ENCODE data around the gene FHIT. TPM values are rescaled to one million over a fixed set of nuclear protein-coding genes. Genes with fewer than 3 reads are reported as not detected.

FHIT gene
- total and polyA plus RNA-seq, 9 donors: 5.1 to 11.8 (median 9.5) TPM

DNA sequence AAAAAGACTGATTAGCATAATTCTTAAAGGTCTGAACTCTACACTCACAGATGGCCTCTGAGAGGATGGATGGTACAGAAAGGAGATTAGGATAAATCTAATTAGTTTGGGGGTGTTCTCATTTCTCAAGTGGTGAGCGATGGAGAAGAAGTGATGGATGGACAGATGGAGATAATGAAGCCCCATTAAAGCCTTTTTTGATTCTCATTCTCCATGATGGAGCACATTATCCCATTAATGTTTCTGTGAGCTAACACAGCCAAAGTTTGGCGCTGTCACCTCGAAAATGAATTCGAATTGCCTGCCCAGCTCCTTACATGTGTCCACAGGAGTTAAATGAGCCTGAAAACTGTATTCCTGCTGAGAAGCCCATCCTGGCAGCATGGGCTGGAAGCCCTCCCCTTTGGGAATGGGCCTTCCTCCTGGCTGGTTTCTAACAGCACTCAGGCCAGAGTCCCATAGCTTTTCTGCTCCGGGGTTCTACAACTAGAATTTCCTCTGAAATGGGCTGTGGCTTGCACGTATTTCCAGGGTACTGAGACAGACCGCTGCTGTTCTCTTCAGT is 1475.4 kb downstream of the FHIT start:
- no peaks in the 10 kb centered on the region for H3K36me3 ChIP-seq
- WGBS, 3 donors: 82 to 94% (median 91%) methylated on average over 7 of the region's 7 CpGs
- intact Hi-C loops (cut with DNase I): no loop called here

DNA sequence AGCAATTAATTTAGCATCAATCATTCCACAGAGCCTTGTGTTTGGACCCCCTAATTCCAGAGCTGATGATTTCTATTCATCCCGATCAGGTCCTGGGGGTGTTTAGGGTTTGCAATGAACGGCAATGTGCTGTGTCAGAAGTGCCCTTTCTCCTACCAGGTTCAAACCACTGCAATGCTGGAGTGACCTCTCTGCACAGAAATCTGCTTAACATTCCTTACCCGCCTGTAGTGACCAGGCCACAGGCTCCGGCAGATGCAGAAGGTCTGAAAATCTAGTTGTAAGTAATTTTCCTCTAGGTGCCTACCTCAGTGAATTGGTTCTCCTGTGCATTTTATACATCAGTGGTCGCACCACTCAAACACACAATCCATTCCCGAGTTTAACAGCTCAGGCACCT is 1476.1 kb downstream of the FHIT start:
- Histone ChIP-seq H3K27me3 (no peaks in the 10 kb centered on the region), H3K4me1 (ENCODE audit: insufficient read depth) (no peaks in the 10 kb centered on the region), H3K27ac (no peak overlapping the region), H3K9me3 (no peaks in the 10 kb centered on the region), H3K36me3 (no peaks in the 10 kb centered on the region), H3K4me3 (no peak overlapping the region)
- intact Hi-C loops (cut with DNase I): no loop called here
- no peak for DNase-seq
- 81 to 89% (median 88%) methylated on average over 6 of the region's 6 CpGs for WGBS, 3 donors
- TF ChIP-seq POLR2A (IDR thresholded peaks at IDR 0.05) (no peak), EP300 (IDR thresholded peaks at IDR 0.05) (no peak)
- TF ChIP-seq, protein P1, sequence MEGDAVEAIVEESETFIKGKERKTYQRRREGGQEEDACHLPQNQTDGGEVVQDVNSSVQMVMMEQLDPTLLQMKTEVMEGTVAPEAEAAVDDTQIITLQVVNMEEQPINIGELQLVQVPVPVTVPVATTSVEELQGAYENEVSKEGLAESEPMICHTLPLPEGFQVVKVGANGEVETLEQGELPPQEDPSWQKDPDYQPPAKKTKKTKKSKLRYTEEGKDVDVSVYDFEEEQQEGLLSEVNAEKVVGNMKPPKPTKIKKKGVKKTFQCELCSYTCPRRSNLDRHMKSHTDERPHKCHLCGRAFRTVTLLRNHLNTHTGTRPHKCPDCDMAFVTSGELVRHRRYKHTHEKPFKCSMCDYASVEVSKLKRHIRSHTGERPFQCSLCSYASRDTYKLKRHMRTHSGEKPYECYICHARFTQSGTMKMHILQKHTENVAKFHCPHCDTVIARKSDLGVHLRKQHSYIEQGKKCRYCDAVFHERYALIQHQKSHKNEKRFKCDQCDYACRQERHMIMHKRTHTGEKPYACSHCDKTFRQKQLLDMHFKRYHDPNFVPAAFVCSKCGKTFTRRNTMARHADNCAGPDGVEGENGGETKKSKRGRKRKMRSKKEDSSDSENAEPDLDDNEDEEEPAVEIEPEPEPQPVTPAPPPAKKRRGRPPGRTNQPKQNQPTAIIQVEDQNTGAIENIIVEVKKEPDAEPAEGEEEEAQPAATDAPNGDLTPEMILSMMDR (IDR thresholded peaks at IDR 0.05): no peak

More for the DNA sequence above, 1475.4 kb downstream of the FHIT start:
- DNase-seq: no peak
- no peaks in the 10 kb centered on the region for H3K27me3 ChIP-seq
- H3K4me3 ChIP-seq: no peak overlapping the region
- TF ChIP-seq EP300 (IDR thresholded peaks at IDR 0.05): no peak
- no peak for TF ChIP-seq POLR2A (IDR thresholded peaks at IDR 0.05)
- TF ChIP-seq, protein P1 (IDR thresholded peaks at IDR 0.05): no peak
- H3K27ac ChIP-seq: no peak overlapping the region
- no peaks in the 10 kb centered on the region for H3K9me3 ChIP-seq
- no peaks in the 10 kb centered on the region for H3K4me1 ChIP-seq (ENCODE audit: insufficient read depth)

DNA sequence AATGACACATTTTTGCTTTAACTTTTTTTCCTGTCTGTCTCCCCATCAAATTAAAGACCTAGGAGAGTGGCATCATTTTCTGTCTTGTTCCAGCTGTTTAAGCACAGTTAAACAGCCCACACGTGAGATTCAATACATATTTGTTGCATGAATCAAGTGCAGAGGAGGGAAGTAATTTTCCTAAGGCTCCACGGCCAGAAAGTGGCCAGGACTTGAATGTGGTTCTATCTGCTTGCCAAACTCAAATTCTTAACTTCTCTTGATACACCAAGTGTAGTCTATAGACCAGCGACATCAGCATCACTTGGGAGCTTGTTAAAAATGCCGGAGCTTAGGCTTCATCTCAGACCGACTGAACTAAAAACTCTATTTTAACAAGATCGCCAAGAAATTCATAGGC is 1476.6 kb downstream of the FHIT start:
- H3K36me3 ChIP-seq: no peaks in the 10 kb centered on the region
- no peak for DNase-seq
- intact Hi-C loops (cut with DNase I): no loop called here
- H3K9me3 ChIP-seq: no peaks in the 10 kb centered on the region
- WGBS, 3 donors: 41 to 48% (median 47%) methylated on average over 6 of the region's 6 CpGs
- TF ChIP-seq, protein P1 (IDR thresholded peaks at IDR 0.05): no peak
- TF ChIP-seq POLR2A (IDR thresholded peaks at IDR 0.05): no peak
- TF ChIP-seq EP300 (IDR thresholded peaks at IDR 0.05): no peak
- H3K4me1 ChIP-seq (ENCODE audit: insufficient read depth): no peaks in the 10 kb centered on the region
- H3K4me3 ChIP-seq: no peak overlapping the region
- H3K27me3 ChIP-seq: no peaks in the 10 kb centered on the region
- no peak overlapping the region for H3K27ac ChIP-seq

DNA sequence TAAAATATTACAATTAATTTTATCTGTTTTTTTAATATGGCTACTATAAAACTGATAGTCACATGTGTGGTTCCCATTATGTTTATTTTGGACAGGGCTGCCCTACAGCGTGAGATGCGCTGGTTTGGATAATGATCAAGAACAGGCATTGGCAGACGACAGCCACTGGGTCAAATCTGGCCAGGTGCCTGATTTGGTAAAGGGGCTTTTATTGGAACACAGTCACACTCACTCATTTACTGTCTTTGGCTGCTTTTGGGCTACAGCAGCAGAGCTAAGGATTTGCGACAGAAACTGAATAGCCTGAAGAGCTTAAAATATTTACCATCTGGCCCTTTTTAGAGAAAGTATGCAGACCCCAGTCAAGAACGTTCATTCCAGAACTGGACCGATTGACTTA is 1477.3 kb downstream of the FHIT start:
- no peaks in the 10 kb centered on the region for H3K9me3 ChIP-seq
- intact Hi-C loops (cut with DNase I): no loop called here
- H3K36me3 ChIP-seq: no peaks in the 10 kb centered on the region
- no peak overlapping the region for H3K27ac ChIP-seq
- no peak for DNase-seq
- H3K4me3 ChIP-seq: no peak overlapping the region
- TF ChIP-seq EP300 (IDR thresholded peaks at IDR 0.05) (no peak), POLR2A (IDR thresholded peaks at IDR 0.05) (no peak)
- TF ChIP-seq, protein P1 (IDR thresholded peaks at IDR 0.05): no peak
- WGBS, 3 donors: 55 to 58% (median 58%) methylated on average over 6 of the region's 6 CpGs
- no peaks in the 10 kb centered on the region for H3K27me3 ChIP-seq
- no peaks in the 10 kb centered on the region for H3K4me1 ChIP-seq (ENCODE audit: insufficient read depth)

All from ovary (tissue), 9 donors.